GM18873 (cell line): ENCODE data around the gene SMIM14.
A peak's percentile ranks its signal among the peaks of the same experiment; 100 is the strongest.
"Not testable (repeated sequence)": the region's sequence is repeated elsewhere in the genome, so short reads cannot be mapped to it uniquely, and the experiment has no call there.

ENCODE experiments used
- ATAC-seq: cut with Tn5 transposase; IDR thresholded peaks from one replicate; pipeline ENCODE4 v1.9.1; 2021; ENCODE audit warnings: mild to moderate bottlenecking, moderate library complexity, moderate number of reproducible peaks; ENCODE audit not compliant: unreplicated experiment, low FRiP score

The SMIM14 gene

GRCh38 chr4:39542611-39543012, 96.1 kb downstream of the SMIM14 start:
- ATAC-seq, result no peak

- no peak for ATAC-seq
These were observed 96.6 kb downstream of the SMIM14 start for GRCh38 chr4:39541987-39542610.

GRCh38 chr4:39539089-39539611, 99.5 kb downstream of the SMIM14 start:
- ATAC-seq, result no peak

- ATAC-seq, result no peak
These were observed 105.1 kb downstream of the SMIM14 start for GRCh38 chr4:39533541-39533940.

- ATAC-seq, result not testable (repeated sequence)
These were observed 106.4 kb downstream of the SMIM14 start for GRCh38 chr4:39532237-39532636.

- no peak for ATAC-seq
These were observed 108.0 kb downstream of the SMIM14 start for GRCh38 chr4:39530682-39531081.

GRCh38 chr4:39529534-39529933, 109.1 kb downstream of the SMIM14 start:
- no peak for ATAC-seq

GRCh38 chr4:39528061-39528465, 110.6 kb downstream of the SMIM14 start:
- no peak for ATAC-seq

- peak; percentile 93 for ATAC-seq
These were observed 111.2 kb downstream of the SMIM14 start, which contains the start of gene UGDH for GRCh38 chr4:39527296-39528060. TSS of gene UGDH (minus strand) at chr4:39527439. CDS start at chr4:39521512, 5,927 bp downstream.

- ATAC-seq, result no peak
These were observed 111.8 kb downstream of the SMIM14 start for GRCh38 chr4:39526765-39527295.

GRCh38 chr4:39525822-39526690, 112.6 kb downstream of the SMIM14 start:
- no peak for ATAC-seq

- ATAC-seq, result no peak
These were observed 114.3 kb downstream of the SMIM14 start for GRCh38 chr4:39524161-39524957.

- ATAC-seq, result no peak
These were observed 116.6 kb downstream of the SMIM14 start for GRCh38 chr4:39522068-39522467.

- ATAC-seq, result no peak
These were observed 117.3 kb downstream of the SMIM14 start for GRCh38 chr4:39521253-39521919.

- no peak for ATAC-seq
These were observed 120.2 kb downstream of the SMIM14 start for GRCh38 chr4:39518484-39518883.

GRCh38 chr4:39516407-39516966, 122.2 kb downstream of the SMIM14 start:
- no peak for ATAC-seq

GRCh38 chr4:39515669-39516401, 122.8 kb downstream of the SMIM14 start:
- not testable (repeated sequence) for ATAC-seq

- no peak for ATAC-seq
These were observed 123.7 kb downstream of the SMIM14 start for GRCh38 chr4:39514888-39515401.
